WTC11 (cell line): Measurements from ENCODE around the gene CCDC112.

ENCODE experiments used
- TF ChIP-seq, protein P1 (sequence below): sonication (generic); formaldehyde crosslinking; IDR thresholded peaks from 2 replicates; pipeline ENCODE4 v1.8.0; 2023; ENCODE audit warnings: mild to moderate bottlenecking, missing genetic modification reagents
- TF ChIP-seq, protein P2 (sequence below): fragments of 200-600 bp; IDR thresholded peaks from 2 replicates; pipeline ENCODE4 v1.8.0; 2022; ENCODE audit warnings: antibody characterized with exemption

DNA sequence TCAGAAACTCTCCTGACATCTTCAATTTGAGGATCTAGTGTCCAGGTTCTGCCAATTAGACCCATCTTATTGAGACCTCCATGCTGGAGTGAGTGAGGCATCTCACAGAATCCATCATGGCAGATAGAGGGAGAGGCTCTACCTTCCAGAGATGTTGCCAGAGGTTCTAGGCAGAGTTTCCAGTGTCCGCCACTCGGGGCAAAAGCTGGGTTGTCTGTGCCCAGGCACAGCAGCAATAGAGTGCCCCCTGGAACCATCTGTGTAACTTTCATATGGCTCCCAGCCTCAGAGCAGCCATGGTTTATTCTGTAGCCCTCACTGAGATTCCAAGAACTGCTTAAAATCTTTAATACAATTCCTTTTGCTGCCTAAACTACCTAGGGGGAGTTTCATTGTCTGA is 16.6 kb upstream of the CCDC112 start:
- TF ChIP-seq, protein P1, sequence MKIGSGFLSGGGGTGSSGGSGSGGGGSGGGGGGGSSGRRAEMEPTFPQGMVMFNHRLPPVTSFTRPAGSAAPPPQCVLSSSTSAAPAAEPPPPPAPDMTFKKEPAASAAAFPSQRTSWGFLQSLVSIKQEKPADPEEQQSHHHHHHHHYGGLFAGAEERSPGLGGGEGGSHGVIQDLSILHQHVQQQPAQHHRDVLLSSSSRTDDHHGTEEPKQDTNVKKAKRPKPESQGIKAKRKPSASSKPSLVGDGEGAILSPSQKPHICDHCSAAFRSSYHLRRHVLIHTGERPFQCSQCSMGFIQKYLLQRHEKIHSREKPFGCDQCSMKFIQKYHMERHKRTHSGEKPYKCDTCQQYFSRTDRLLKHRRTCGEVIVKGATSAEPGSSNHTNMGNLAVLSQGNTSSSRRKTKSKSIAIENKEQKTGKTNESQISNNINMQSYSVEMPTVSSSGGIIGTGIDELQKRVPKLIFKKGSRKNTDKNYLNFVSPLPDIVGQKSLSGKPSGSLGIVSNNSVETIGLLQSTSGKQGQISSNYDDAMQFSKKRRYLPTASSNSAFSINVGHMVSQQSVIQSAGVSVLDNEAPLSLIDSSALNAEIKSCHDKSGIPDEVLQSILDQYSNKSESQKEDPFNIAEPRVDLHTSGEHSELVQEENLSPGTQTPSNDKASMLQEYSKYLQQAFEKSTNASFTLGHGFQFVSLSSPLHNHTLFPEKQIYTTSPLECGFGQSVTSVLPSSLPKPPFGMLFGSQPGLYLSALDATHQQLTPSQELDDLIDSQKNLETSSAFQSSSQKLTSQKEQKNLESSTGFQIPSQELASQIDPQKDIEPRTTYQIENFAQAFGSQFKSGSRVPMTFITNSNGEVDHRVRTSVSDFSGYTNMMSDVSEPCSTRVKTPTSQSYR (CRISPR knock-in tag), result no peak
- TF ChIP-seq, protein P2, sequence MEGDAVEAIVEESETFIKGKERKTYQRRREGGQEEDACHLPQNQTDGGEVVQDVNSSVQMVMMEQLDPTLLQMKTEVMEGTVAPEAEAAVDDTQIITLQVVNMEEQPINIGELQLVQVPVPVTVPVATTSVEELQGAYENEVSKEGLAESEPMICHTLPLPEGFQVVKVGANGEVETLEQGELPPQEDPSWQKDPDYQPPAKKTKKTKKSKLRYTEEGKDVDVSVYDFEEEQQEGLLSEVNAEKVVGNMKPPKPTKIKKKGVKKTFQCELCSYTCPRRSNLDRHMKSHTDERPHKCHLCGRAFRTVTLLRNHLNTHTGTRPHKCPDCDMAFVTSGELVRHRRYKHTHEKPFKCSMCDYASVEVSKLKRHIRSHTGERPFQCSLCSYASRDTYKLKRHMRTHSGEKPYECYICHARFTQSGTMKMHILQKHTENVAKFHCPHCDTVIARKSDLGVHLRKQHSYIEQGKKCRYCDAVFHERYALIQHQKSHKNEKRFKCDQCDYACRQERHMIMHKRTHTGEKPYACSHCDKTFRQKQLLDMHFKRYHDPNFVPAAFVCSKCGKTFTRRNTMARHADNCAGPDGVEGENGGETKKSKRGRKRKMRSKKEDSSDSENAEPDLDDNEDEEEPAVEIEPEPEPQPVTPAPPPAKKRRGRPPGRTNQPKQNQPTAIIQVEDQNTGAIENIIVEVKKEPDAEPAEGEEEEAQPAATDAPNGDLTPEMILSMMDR, result no peak
